Activated CD4-positive, alpha-beta T cell treated with anti-CD3 and anti-CD28 coated beads, Interleukin-2, Interleukin-6, amounts not matched to agents 100 ng/mL and 50 ng/mL, durations not matched to agents 16 hours and 8 hours (primary cell): Measurements from ENCODE around the gene MOV10L1.
A peak's percentile ranks its signal among the peaks of the same experiment; 100 is the strongest.

ENCODE experiments used
- DNase-seq: peaks from one replicate; pipeline ENCODE4 v3.0.0-alpha.2; 2020

MOV10L1 gene

DNA sequence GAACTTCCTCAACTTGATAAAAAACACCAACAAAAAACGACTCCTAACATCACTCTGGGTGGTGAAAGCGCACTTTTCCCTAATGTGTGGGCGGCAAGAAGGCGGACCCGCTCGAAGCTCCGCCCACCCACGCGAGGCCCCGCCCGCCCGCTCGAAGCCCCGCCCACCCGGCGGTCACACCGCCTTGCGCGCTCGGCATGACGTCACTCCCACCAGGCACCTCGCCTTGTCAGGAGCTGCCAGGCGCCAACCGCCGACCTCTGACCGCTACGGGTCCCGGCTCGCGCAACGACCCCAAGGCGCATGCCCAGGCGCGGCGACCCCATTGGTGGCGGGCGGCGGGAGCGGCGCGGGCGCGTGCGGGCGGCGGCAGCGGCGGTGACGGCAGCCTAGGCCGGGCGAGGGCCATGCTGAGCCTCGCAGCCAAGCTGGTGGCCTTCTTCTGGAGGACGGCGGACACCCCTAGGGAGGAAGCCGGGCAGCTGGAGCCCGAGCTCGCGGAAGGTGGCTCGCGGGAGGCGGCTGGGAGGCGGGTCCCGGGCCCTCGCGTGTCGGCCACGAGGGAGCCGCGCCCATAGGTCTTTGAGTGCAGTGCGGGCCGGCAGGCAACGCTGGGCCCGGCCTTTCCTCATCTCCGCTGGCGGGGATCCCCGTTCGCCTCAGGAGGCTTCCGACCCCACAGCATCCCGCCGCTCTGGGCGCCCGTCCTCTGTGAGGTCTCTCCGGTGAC is at the start of gene MOV10L1:
MOV10L1 (plus strand) TSS at position 325 of the 730 bp plus-strand sequence; CDS start at position 408, 83 bp downstream.
- peak; percentile 10 for DNase-seq

DNA sequence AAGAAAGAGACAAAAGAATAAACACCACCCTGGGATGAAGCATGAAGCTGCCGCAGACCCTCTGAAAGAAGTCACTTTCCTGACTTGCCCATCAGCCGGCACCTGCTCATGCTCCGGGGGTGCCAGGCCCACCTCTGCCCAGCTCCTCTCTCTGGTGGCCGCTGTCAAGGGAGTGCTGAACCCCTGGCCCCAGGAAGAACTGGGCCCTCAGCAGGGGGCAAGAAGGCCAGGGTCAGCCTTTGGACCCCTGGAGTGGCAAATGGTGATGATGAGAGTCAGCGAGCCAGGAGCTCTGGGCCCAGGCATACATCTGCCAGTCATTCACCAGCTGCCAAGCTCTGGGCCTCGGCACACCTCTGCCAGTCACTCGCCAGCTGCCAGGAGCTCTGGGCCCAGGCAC is 49.1 kb upstream of the MOV10L1 start:
- no peak for DNase-seq

DNA sequence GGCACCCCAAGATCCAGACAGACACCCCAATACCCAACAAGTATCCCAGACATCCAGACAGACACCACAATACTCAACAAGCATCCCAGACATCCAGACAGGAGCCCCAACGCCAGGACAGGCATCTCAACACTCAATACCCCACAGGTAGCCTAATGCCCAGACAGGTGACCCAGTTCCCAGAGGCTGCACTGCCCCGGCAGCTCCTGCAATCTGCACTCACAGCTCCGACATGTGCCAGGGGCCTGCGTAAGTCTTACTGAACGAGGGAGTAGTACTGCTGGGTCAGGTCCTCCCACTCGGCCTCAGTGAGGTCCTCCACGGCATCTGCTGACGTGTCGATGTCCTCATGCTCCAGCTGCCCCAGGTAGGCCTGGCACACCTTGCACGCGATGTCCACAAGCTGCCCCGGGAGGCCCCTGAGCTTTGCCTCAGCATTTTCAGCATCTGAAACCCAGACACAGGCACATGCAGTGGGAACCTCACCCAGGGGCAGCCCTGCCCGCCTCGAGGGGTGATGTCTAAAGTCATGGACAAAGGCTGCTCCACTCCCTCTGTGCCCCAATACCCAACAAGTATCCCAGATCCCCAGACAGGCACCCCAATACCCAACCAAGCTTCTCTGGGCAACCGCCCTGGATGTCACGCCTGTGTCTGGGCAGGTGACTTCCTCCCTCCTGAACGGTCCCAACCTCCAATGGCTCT is 48.3 kb upstream of the MOV10L1 start:
- DNase-seq: no peak

- no peak for DNase-seq
Measured at GRCh38 chr22:50044485-50045118, 45.2 kb upstream of the MOV10L1 start.

DNA sequence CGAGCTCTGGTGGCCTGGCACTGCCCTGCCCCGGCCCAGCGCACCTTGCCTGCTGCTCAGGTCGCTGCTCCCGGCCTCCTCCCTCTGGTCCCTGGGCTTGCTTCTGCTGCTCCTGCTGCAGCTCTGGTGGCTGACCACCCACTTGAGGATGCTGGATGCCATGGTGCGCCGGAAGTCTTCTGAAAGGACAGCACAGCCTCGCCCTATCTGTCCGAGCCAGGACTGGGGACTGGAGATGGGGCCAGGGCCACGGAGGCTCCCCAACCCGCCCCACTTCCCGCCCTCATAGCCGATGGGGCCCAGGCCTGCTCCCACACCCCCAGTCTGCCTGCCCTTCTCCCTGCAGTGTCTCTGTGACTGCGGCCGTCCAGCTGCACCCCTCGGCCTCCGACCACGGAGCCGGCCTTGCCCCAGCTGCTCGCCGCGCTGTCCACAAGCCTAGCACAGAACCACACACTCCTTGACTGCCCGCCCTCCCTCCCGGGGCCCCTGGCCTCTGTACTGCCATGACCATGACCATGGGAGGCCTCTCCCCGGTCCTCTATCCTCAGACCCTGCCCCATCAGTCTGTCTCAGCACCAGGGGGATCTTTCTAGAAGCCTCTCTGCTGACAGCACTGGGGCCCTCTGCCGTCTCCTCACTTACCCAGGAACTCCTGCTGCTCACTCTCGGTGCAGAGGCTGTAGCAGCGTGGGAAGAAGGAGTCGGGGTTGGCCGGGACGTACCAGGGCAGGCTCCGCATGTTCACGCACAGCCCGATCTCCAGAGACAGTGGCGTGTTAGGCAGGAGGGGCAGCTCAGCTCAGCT is 44.4 kb upstream of the MOV10L1 start:
- no peak for DNase-seq

GRCh38 chr22:50046019-50046415 is 43.8 kb upstream of the MOV10L1 start:
- DNase-seq: no peak

GRCh38 chr22:50046481-50047245 is 43.1 kb upstream of the MOV10L1 start:
- no peak for DNase-seq

DNA sequence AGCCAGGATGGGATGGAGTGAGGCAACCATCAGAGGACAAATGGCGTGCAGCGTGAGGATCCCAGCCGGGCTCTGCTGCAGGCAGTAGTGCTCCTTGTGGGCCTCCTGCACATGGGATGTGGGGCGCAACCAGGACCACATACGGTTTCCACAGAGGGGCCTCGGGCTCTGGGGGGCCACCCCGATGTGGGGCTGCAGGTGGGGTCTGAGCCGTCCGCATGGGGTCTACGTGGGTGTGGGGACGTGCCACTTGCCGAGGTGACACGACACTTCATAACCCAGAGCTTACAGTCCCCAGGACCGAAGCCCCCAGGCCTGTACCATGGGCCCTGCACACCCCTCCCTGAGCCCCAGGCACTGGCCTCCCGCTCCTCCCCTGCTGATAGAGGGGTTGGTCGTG is 42.5 kb upstream of the MOV10L1 start:
- no peak for DNase-seq

DNA sequence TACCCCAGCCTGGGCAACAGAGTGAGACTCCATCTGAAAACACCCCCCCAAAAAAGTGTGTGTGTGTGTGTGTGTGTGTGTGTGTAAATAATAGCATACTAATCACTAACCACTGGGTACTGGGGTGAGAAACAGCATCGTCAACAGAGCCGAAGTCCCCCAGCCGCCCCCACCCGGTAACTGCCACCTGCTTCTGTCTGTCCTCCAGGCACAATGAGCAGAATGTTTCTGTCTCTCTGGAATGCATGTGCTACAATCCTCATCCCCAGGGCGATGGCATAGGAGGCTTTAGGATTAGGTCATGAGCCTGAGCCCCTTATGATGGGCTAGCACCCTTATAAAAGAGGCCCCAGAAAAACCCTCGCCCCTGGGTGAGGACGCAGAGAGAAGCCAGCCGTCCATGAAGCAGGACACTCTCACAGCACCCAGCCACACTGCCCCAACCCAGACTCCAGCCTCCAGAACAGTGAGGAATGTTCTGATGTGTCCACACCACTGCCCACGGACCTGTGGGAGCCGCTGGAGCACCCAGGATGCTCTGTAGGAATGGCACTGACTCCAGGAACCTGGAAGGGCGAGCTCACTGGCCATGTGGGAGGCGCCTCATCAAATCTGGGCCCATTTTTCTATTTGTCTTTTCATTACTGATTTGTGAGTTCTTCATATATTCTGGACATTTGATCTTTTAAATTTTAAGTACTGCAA is 41.6 kb upstream of the MOV10L1 start:
- DNase-seq: no peak

GRCh38 chr22:50048836-50049235 is 41.0 kb upstream of the MOV10L1 start:
- no peak for DNase-seq

- DNase-seq: no peak
Measured at GRCh38 chr22:50049299-50050195, 40.3 kb upstream of the MOV10L1 start.

GRCh38 chr22:50051930-50052329 is 37.9 kb upstream of the MOV10L1 start:
- DNase-seq: no peak

- DNase-seq: no peak
Measured at GRCh38 chr22:50053861-50054260, 35.9 kb upstream of the MOV10L1 start.

DNA sequence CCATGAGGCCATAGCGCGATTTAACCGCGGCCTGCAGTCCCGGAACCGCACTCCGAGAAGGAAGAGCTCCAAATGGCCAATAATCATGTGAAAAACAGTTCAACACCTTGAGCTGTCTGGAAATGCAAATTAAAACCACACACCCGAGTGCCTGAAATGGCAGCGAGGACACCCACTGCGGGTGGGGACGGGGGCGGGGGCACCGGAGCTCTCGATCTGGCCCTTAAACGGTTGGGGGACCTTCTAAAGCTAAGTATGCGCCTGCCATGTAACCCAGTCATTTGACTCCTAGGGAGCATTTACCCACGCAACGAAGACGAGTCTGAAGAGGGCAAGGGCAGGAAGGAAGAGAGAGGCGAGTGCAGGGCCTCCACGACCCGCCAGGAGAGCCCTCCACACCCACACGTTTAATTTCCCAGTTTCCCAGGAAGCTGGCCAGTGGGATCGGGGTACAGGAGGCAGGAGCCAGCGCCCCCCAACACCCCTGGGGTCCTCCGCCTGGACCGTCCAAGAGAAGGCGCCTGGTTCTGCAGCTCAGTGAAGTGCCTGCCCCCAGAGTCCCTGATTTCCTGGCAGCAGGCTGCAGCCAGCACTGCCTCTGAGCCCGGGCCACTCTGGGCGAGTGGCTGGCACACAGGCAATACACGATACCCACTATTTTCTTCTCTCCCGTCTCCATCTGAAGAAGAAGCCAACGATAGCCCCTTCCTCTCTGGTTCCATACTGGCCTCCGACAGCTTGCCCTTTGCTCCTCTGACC is 33.4 kb upstream of the MOV10L1 start:
- DNase-seq: no peak

DNA sequence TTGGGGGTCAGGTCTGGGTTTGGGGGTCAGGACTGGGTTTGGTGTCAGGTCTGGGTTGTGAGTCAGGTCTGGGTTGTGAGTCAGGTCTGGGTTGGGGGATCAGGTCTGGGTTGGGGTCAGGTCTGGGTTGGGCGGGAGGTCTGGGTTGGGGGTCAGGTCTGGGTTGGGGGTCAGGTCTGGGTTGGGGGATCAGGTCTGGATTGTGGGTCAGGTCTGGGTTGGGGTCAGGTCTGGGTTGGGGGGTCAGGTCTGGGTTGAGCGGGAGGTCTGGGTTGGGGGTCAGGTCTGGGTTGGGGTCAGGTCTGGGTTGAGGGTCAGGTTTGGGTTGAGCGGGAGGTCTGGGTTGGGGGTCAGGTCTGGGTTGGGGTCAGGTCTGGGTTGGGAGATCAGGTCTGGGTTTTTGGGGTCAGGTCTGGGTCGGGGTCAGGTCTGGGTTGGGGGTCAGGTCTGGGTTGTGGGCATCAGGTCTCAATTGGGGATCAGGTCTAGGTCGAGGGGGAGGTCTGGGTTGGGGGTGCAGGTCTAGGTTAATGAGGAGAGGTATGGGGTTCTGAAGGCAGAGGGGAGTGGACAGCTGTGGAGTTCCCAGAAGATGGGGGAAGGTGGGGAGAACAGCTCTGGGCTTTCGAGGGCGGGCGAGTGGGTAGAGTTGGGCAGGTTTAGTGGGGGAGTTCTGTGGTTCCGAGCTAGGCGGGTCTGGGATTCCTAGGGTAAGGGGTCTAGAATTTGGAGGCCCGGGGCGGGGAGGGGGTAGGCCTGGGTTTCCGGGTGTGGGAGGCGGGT is 32.3 kb upstream of the MOV10L1 start:
- DNase-seq: no peak

GRCh38 chr22:50058061-50058905 is 31.5 kb upstream of the MOV10L1 start, which contains the start of gene TTLL8:
TSS of gene TTLL8 (minus strand) at chr22:50058298.
- DNase-seq: no peak

DNA sequence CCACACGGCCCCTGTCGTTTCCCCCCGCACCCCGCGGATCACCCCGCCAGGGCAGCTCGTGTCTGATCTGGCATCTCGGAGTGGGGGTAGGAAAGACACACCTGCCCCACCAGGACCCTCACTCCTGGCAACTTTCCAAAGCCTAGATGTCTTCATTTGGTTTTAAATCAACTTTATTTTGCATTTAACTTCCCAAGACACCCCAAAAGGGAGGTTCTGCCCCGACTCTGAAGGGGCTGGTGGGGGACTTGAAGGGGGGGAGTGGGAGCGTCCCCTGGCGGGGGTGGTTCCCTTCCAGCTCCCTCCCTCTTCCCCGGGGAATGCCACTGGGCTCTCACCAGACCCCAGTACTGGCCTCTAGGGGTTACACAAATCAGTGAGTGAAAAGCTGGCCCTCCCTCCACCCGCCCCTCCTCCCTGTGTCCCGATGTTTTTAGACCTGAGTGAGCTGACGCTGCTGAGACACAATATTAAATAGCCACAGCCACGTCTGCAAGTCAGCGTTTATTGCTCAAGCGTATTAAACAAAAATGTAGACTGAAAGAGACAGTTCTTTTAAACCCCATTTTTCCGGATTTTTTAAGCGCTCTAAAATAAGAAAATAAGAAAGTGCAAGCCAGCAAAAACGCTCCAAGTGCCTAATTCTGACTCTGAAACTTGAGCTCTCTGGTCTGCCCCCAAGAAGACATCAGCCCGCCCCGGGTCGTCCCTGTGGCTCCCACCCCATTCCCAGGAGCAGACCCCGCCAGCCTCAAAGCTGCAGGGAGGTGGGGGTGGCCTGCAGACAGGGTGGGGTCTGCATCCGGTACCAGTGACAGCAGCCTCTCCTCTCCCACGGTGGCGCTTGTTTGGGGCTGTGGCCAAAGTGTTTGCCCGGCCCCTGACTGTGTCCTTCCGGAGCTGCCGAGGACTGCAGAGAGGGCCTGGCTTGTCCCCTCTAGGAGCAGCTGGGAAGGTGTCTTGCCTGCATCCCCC is 30.6 kb upstream of the MOV10L1 start:
- no peak for DNase-seq
